HG03066 (cell line): ENCODE measurements around the gene DND1.
"Not testable (repeated sequence)": the region's sequence is repeated elsewhere in the genome, so short reads cannot be mapped to it uniquely, and the experiment has no call there.

Source experiments
- ATAC-seq: cut with Tn5 transposase; IDR thresholded peaks from one replicate; pipeline ENCODE4 v1.9.1; 2021; ENCODE audit warnings: low read depth; ENCODE audit not compliant: unreplicated experiment

DND1 gene

DNA sequence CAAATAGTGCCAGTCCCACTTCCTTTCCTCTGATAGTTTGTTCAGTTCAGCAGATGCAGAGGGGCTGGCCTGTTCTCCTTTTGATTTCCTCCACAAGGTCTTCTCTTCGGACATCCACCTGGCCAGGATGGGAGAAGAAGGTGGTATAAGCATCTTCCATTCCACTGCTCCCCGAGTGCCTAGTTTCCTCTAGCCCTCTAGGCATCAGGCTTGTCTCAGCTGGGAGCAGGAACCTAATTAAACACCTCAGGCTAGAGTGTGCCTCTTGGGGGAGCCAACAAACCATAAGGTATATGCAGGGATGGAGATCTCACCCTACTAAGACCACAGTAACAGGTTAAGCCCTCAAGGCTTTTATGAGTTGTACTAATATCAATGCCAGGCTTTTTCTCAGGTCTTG, 835 bp upstream of the DND1 start:
- ATAC-seq: no peak

- ATAC-seq: no peak
These were observed 755 bp downstream of the DND1 start for GRCh38 chr5:140672455-140673186.

DNA sequence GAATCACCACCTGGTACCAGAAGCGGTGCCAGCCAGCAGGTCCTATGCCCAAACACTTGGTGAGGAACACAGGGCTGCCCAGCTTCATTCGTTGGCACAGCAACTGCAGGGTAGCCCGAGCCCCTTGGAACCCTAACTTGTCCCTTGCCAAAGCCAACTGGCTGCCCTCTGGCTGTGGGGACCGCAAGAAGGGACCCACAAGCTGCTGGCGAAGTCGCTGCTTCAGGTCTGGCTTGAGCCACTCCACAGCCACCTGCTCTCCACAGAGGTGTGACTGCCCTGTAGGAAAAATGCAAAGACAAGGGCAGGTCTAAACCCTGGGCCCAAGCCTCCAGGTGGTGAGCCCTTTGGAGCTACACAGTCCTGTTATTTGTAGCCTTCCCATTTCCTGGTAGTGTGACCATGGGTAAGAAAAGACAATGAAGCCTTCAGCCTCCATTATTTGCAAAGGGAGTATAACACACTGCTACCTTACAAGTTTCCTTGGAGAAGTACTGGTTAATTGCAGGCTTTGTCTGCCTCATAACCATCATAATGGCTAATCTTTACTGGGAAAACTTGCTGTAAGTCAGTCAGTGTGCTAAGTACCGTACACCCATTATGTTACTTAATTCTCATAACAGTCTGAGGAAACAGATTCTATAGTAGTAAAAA, 1.8 kb downstream of the DND1 start:
- no peak for ATAC-seq

- not testable (repeated sequence) for ATAC-seq
These were observed 2.3 kb downstream of the DND1 start for GRCh38 chr5:140671035-140671434.

GRCh38 chr5:140664359-140665119, 8.8 kb downstream of the DND1 start, which contains the start of gene WDR55:
Gene WDR55, plus strand, starts transcription at chr5:140664904. Its CDS starts 9 bp downstream, at chr5:140664913.
- peak; percentile 98 for ATAC-seq

GRCh38 chr5:140664030-140664358, 9.4 kb downstream of the DND1 start:
- no peak for ATAC-seq

DNA sequence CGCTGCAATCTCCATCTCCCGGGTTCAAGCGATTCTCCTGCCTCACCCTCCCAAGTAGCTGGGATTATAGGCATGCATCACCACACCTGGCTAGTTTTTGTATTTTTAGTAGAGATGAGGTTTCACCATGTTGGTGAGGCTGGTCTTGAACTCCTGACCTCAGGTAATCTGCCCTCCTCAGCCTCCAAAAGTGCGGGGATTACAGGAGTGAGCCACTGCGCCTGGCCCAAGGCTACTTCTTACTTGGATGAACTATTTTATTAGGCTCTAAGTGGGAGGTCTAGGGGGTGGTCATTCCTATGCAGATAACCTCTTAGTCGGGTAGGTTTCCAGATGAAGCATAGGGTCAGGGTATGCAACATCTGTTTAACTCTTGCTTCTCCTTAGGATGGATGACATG, 13.0 kb downstream of the DND1 start:
- ATAC-seq: not testable (repeated sequence)

- no peak for ATAC-seq
These were observed 14.5 kb downstream of the DND1 start for GRCh38 chr5:140658870-140659269.

DNA sequence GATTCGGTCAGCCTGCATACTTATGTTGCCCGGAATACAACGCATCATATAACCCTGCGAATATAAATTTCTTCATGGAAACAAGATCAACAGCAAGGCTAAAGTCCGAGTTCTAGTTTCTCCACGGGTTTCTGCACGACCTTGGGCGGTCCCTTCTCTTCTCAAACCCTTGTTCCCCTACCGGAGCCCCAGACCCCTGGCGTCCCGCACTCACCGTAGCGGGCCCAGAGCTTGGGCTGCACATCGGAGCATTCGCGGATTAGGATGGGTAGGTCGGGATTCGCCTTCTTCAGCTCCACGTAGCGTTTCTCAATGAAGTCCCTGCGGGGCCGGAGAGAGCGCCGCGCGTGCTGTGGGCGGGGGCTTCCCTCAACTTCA, 26.3 kb downstream of the DND1 start:
- ATAC-seq: no peak

GRCh38 chr5:140642718-140643117, 30.7 kb downstream of the DND1 start:
- no peak for ATAC-seq

DNA sequence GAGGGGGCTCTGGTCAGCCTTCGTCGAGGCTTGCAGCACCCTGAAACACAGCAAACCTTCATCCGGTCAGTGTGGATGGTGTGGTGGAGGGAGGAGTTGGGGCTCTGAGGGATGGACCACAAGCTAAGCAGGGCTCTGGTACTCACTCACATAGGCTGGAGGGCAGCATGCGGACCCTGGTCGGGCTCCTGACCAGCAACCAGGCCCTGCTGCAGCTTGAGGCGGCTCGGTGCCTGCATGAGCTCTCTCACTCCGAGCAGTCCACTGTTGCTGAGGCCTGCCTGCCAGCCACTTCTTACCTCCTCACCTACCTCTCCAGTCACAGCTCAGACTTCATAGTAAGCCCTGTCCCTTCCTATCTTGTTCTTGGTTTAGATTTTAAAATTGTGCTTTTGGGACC, 31.7 kb downstream of the DND1 start:
- ATAC-seq: no peak

DNA sequence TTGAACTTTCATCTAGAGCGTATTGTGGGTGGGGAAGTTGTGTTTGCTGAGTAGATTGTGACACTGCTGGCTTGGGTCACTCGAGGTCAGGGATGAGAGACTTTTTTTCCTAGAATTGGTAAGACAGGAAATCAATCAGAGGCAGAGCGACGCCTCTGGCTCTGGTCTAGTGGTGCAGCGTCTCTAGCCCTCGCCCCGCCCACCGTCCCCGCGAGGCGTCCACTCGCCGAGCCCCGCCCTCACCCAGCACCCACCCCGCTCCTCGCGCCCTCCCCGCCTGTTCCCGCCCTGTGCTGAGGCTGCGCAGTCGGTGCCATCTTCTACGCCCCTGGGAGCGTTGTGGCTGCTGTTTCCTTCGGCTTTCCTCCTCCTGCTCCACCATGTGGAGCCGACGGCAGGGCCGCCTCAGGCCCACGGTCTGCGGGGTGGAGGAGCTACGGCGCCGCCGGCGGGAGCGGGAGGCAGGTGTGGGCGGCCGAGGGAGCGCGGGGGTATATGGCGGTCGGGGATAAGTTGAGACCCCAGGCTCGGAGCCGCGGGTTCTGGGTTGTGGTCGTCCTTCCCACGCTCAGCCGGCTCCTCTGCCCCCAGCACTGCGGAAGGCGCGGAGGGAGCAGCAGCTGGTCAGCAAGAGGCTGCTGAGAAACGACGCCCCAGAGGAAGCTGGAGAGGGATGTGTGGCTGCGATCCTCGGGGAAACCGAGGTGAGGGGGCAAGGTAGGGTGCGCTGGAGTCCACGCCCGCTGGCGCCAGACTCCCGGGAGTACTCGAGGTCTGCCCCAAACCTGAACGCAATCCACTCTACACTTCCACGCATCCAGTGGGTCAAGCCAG, 34.0 kb downstream of the DND1 start, which contains the start of gene TMCO6:
TSS of gene TMCO6 (plus strand) at position 304 of the 834 bp plus-strand sequence. CDS start at position 381, 77 bp downstream.
- ATAC-seq: peak; percentile 93

DNA sequence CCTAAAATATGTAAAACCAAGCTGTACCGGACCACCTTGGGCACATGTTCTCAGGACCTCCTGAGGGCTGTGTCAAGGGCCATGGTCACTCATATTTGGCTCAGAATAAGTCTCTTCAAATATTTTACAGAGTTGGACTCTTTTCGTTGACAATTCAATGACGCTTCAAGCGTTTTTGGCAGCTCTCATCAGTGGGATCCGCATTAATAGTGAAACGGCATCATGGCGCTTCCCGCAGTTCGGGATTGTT, 34.6 kb downstream of the DND1 start:
- ATAC-seq: not testable (repeated sequence)

DNA sequence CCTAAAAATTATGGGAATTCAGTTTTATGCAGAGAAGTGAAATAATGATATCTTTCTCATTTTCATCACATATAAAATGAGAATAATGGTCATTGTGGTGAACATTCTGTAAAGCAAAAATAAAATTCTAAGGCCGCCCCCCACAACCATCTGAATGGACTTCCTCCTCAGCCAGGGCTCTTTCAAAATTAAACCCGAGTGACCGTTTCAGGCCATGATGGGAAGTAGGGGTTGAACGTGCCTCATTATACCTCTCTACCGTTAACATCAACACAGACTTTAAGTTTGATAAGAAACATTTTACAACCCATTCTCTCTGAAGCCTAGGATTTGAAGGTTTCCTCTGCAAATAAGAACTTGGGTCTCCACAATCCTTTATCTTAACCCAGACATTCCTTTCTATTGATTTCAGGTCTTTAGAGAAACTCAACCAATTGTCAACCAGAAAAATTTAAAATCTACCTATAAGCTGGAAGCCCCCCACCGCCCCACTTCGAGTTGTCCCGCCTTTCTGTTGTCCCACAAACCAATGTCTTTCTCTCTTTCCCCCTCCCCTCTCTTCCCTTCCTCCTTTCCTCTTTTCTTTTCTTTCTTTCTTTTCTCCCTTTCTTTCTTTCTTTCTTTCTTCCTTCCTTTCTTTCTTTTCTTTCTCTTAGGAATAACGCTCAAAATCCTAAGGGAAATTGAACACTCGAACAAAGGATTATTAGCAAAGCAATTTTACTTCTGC, 35.8 kb downstream of the DND1 start:
- no peak for ATAC-seq

- ATAC-seq: no peak
These were observed 37.8 kb downstream of the DND1 start for GRCh38 chr5:140635291-140636257.

GRCh38 chr5:140634103-140634502, 39.3 kb downstream of the DND1 start:
- no peak for ATAC-seq

DNA sequence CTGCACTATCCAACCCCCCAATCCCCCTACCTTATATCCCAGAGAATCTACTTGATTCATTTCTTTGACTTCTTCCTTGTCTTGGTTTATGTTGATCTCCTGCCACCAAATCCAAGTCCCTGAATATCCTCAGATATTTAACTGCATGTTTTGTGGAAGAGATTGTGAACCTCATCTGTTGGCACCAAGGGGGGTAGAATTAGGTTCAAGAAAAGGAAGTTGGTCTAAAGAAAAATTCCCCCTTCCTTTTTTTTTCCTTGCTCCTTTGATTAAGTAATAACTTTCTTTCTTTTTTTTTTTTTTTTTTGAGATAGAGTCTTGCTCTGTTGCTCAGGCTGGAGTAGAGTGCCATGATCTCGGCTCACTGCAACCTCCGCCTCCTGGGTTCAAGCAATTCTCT, 39.9 kb downstream of the DND1 start:
- ATAC-seq: no peak

DNA sequence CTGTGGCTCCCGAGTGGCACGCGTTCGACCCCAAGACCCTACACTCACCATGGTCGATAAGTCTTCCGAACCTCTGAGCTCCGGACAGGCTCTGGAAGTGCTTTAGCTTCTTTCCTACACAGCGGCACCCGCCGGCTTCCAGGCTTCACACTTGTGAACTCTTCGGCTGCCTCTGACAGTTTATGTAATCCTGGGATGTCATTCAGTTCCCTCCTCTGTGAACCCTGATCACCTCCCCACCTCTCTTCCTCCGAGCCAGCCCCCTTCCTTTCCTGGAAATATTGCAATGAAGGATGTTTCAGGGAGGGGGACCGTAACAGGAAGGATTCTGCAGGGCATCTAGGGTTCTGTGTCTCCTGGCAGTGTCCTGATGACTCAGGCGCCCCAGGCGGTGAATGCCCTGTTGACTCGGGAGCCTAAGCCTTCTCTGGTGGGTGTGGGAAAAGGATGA, 40.3 kb downstream of the DND1 start, which contains the start of gene CD14:
TSS of gene CD14 (minus strand) at position 155 of the 451 bp plus-strand sequence. CDS start at position 51, 104 bp downstream.
- ATAC-seq: peak; percentile 6
